Measurements from ENCODE around the gene PPP1R37. TPM values are rescaled to one million over a fixed set of nuclear protein-coding genes. Genes with fewer than 3 reads are reported as not detected.

PPP1R37 gene
- total and polyA plus RNA-seq, 2 of the 8 experiments (the other 6 are each of a cell fraction or from before 2014, with no cell fraction given), result 14.6 to 25.7 TPM

DNA sequence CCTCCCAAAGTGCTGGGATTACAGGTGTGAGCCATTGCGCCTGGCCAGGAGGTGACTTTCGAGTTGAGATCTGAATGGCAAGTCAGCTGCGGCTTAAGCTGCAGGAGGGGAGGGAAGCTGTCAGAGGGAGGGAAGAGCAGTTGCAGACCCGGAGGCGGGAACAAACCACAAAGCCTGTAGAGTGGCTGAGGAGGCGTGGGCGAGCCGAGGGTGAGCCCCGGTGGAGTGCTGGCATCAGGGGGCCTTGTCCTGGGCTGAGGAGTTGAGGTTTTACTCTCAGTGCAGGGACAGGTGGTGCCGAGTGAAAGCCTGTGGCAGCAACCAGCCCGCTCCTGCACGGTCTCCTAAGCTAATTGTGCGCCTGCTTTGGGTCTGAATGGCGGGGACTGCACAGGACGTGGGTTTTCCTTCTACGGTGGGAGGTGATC is 24.2 kb downstream of the PPP1R37 start (continued):
- no peak for TF ChIP-seq GTF2F1 (IDR thresholded peaks at IDR 0.05; ENCODE audit: borderline replicate concordance, low read depth, low read length)
- TF ChIP-seq HDAC2 (IDR thresholded peaks at IDR 0.05; ENCODE audit: borderline replicate concordance in 1 of 2, low read depth in 2 of 2, low read length in 2 of 2), result no peak
- TF ChIP-seq CREB1 (IDR thresholded peaks at IDR 0.05), result no peak
- no peak for TF ChIP-seq POLR2A (IDR thresholded peaks at IDR 0.05; ENCODE audit: control extremely low read depth in 1 of 2, low read depth in 2 of 2, low read length in 2 of 2)
- no peak for TF ChIP-seq CEBPB (IDR thresholded peaks at IDR 0.05; ENCODE audit: low read depth, low read length)
- no peak for TF ChIP-seq CHD1 (IDR thresholded peaks at IDR 0.05; ENCODE audit: low read depth, low read length)
- TF ChIP-seq SIN3A (conservative IDR thresholded peaks at IDR 0.05 in 1 of 2, IDR thresholded peaks at IDR 0.05 in 1 of 2; ENCODE audit: low read depth in 1 of 2, low read length in 2 of 2), result no peak
